Chondrocyte (in vitro differentiated cells): ENCODE results near the gene SPAM1. TPM values are rescaled to one million over a fixed set of nuclear protein-coding genes. Genes with fewer than 3 reads are reported as not detected.

Experiments used
- DNase-seq: peaks from one replicate; pipeline ENCODE4 v3.0.0; 2021; ENCODE audit warnings: mixed read lengths, low spot score
- H3K27ac Mint-ChIP-seq: one replicate; pipeline ENCODE4 v1.8.0; 2021; ENCODE audit warnings: mild to moderate bottlenecking, moderate library complexity, mixed read lengths; ENCODE audit not compliant: unreplicated experiment
- H3K27me3 Mint-ChIP-seq: 2 replicates; pipeline ENCODE4 v1.8.0; 2021; ENCODE audit warnings: low read depth, mixed read lengths
- H3K36me3 Mint-ChIP-seq: 2 replicates; pipeline ENCODE4 v1.8.0; 2021; ENCODE audit warnings: low read depth, mixed read lengths
- H3K4me1 Mint-ChIP-seq: 2 replicates; pipeline ENCODE4 v1.8.0; 2021; ENCODE audit warnings: low read depth, mild to moderate bottlenecking, mixed read lengths
- H3K4me3 Mint-ChIP-seq: one replicate; pipeline ENCODE4 v1.8.0; 2021; ENCODE audit warnings: mild to moderate bottlenecking, moderate library complexity, mixed read lengths; ENCODE audit not compliant: unreplicated experiment
- H3K9me3 Mint-ChIP-seq: 2 replicates; pipeline ENCODE4 v1.8.0; 2021; ENCODE audit warnings: low read depth, mixed read lengths
- CTCF ChIP-seq: fragments of 200-600 bp; sonication (generic); IDR thresholded peaks from 2 replicates; pipeline ENCODE4 v1.5.0; 2021; ENCODE audit warnings: antibody characterized with exemption, mild to moderate bottlenecking, moderate library complexity
- total RNA-seq: library from RNA; stranded (reverse); gene quantifications from 3 replicates; pipeline ENCODE4 v1.2.1, GENCODE V29; 2021

SPAM1 gene
- total RNA-seq, 1 donor from 2014 or later, result not detected

- DNase-seq, result no peak
- H3K27me3 Mint-ChIP-seq, result peaks cover 8% of the 10 kb centered on the region
- H3K27ac Mint-ChIP-seq, result no peak overlapping the region
Observed at GRCh38 chr7:123936388-123936787, 11.3 kb downstream of the SPAM1 start.

DNA sequence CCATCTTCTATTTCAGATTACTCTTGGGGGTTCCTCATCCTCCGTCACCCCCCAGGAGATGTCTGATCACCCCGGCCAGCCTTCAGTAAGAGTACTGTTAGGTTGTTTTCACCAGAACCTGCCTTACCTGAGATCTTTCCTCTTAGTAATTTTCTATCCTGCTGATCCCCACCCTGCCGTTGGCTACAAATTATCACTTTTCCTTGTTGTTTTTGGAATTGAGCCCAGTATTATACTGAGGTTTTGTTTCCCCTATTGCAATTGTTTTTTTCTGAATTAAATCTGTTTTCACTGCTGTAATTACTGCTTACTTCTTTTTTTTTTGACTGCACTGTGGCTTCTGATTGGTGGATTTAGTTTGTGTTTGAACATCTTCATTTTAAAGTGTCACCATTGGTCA lies 14.7 kb downstream of the SPAM1 start:
- no peaks in the 10 kb centered on the region for H3K36me3 Mint-ChIP-seq
- H3K27ac Mint-ChIP-seq, result no peak overlapping the region
- no peak overlapping the region for H3K4me3 Mint-ChIP-seq
- H3K4me1 Mint-ChIP-seq, result no peaks in the 10 kb centered on the region
- no peak for DNase-seq
- peaks cover 6% of the 10 kb centered on the region for H3K9me3 Mint-ChIP-seq
- no peak for TF ChIP-seq CTCF
- peaks cover 12% of the 10 kb centered on the region for H3K27me3 Mint-ChIP-seq

More at GRCh38 chr7:123936388-123936787, 11.3 kb downstream of the SPAM1 start:
- TF ChIP-seq CTCF, result no peak
- no peaks in the 10 kb centered on the region for H3K4me1 Mint-ChIP-seq
- H3K9me3 Mint-ChIP-seq, result peaks cover 11% of the 10 kb centered on the region
- no peak overlapping the region for H3K4me3 Mint-ChIP-seq
- no peaks in the 10 kb centered on the region for H3K36me3 Mint-ChIP-seq

DNA sequence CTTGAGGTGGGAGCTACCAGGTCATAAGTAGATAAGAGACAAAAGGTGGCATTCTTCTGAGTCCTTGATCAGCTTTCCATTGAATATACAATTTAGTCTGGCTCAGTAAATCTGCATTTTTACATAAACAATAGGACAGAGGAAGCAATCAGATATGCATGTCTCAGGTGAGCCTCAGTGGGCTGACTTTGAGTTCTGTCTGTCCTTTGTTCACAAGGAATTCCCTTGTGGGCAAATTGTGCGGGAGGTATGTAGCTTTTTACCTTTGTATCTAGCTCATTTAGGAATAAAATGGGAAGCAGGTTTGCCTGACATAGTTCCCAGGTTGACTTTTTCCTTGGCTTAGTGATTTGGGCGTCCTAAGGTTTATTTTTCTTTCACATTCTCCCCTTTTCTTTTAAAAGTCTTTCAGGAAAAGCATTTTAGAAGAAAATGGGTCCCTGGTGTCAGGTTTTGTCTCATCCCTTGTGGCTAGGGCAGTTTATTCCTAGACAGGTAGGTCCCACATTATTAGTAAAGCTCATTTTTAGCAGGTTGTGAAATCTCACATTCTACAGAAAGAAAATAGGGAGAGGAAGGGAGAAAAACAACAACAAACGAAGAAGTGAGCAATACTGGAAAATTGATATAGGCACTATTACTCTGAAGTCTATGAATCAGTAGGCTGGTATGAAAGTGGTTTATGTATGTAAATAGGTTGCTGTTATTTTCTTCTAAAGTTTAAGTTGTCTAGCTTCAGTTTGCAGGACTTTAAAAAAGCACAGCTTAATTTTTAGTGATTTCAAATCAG lies 16.5 kb downstream of the SPAM1 start:
- Mint-ChIP-seq H3K36me3 (no peaks in the 10 kb centered on the region), H3K9me3 (no peaks in the 10 kb centered on the region), H3K4me1 (no peaks in the 10 kb centered on the region), H3K27ac (no peak overlapping the region), H3K27me3 (peaks cover 14% of the 10 kb centered on the region), H3K4me3 (no peak overlapping the region)
- no peak for TF ChIP-seq CTCF
- no peak for DNase-seq

GRCh38 chr7:123944395-123944794 lies 19.4 kb downstream of the SPAM1 start:
- Mint-ChIP-seq H3K36me3 (no peaks in the 10 kb centered on the region), H3K4me3 (no peak overlapping the region), H3K4me1 (no peaks in the 10 kb centered on the region), H3K9me3 (no peaks in the 10 kb centered on the region), H3K27me3 (peaks cover 16% of the 10 kb centered on the region), H3K27ac (no peak overlapping the region)
- no peak for TF ChIP-seq CTCF
- DNase-seq, result no peak

- no peak for TF ChIP-seq CTCF
- Mint-ChIP-seq H3K4me1 (no peaks in the 10 kb centered on the region), H3K9me3 (peaks cover 4% of the 10 kb centered on the region), H3K36me3 (no peaks in the 10 kb centered on the region), H3K4me3 (no peak overlapping the region), H3K27me3 (peaks cover 16% of the 10 kb centered on the region), H3K27ac (no peak overlapping the region)
- no peak for DNase-seq
Observed at GRCh38 chr7:123945938-123946337, 20.9 kb downstream of the SPAM1 start.
